HG03103 (cell line): ENCODE results near the gene APLP1.
"Not testable (repeated sequence)": the region's sequence is repeated elsewhere in the genome, so short reads cannot be mapped to it uniquely, and the experiment has no call there.

Experiments
- ATAC-seq: cut with Tn5 transposase; IDR thresholded peaks from one replicate; pipeline ENCODE4 v1.9.1; 2021; ENCODE audit warnings: low read depth; ENCODE audit not compliant: unreplicated experiment

The APLP1 gene

GRCh38 chr19:35902870-35903475, 34.6 kb downstream of the APLP1 start:
- ATAC-seq: no peak

GRCh38 chr19:35903550-35904179, 35.3 kb downstream of the APLP1 start:
- ATAC-seq: peak; percentile 42

GRCh38 chr19:35904311-35905068, 36.1 kb downstream of the APLP1 start:
- ATAC-seq: no peak

DNA sequence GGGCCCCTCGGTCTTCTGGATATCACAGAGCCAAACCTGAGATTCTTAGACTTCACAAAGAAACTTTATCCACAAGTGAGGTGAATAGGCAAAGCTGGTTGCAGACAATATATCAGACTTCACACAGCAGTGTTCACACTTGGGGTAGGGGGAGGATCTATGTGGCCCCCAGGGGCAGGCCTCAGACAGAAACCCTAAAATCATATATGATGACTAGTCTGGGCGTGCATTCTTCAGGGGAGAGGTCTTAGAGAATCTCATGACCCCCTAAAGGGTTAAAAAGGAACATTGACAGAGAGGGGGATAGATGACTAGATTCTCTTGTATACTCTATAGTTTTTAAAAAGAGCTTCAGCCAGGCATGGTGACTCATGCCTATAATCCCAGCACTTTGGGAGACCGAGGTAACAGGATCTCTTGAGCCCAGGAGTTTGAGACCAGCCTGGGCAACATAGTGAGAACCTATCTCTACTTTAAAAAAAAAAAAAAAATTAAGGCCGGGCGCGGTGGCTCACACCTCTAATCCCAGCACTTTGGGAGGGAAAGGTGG, 36.9 kb downstream of the APLP1 start:
- ATAC-seq: no peak

GRCh38 chr19:35907377-35907745, 39.0 kb downstream of the APLP1 start:
- ATAC-seq: no peak

DNA sequence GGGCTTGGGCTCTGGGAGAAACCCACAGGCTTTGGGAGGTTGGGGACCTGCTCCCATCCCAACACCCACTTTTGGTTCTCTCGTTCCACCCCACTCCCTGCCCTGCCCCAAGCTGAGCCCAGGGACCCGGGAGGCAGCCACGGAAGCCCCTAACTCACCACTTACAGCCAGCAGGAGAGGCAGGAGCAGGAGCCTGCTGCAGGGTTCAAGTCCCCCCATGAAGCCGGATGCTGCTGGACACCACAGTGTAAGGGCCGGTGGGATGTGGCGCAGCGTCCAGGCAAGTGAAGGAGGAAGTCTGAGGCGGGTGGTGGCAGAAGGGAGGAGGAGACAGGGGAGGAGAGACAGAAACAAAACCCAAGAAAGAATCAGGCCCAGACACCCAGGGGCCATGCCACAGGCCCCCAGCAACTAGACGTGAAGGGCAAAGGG, 39.7 kb downstream of the APLP1 start, which contains the start of gene TYROBP:
Gene TYROBP, minus strand, starts transcription at position 286 of the 432 bp plus-strand sequence. Its CDS starts 67 bp downstream, at position 219.
- ATAC-seq: no peak

DNA sequence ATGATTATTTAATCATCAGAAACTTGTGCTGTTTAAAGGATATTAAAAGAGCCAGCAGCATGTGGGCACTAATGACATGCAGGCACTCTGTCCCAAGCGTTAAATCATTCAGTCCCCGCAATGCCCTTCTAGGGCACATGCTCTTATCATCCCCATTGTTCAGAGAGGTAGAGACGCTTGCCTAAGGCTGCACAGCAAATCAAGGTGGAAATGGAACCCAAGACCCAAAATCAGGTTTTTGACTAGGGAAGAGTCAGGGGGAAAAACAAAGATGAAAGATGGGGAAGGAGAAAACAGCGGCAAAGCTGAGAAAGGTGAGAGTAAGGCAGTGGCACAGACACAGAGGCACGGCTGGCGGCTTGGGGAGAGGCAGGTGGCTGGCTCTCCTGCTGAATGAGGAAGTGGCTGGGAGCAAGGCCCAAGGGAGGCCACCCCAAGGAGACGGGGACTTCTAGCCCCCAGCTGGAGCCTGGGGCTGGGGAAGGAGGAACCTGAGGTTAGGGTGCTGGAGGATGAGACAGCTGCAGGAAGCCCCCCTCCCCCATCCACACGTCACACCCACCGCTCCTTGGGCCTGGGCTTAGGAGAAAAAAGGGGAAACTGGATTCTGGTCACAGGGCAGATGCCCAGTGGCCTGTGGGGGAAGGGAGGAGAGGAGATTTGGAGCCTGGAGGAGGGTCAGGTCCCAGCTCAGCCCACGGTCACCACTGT, 40.8 kb downstream of the APLP1 start:
- no peak for ATAC-seq

GRCh38 chr19:35909684-35910035, 41.3 kb downstream of the APLP1 start:
- no peak for ATAC-seq

- ATAC-seq: not testable (repeated sequence)
Observed at GRCh38 chr19:35910355-35910754, 42.0 kb downstream of the APLP1 start.

DNA sequence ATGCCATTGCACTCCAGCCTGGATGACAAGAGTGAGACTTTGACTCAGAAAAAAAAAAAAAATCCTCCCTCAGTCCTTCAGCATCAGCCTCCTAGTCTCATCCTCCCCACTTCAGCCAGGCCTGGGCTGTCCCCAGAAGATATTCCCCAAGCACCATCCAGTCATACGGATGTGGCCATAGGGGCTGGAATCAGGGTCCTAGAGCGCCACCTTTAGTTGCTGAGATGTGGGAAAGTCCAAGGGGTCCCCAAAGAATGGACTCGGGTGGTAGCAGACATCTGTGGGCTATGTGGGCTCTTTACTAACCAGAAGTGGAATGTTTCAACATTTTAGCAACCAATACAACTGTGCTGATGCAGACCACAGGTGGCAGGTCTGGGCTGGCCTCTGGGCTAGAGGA, 42.8 kb downstream of the APLP1 start:
- no peak for ATAC-seq

GRCh38 chr19:35911790-35912189, 43.4 kb downstream of the APLP1 start:
- ATAC-seq: no peak

- ATAC-seq: no peak
Observed at GRCh38 chr19:35913589-35913988, 45.2 kb downstream of the APLP1 start.

DNA sequence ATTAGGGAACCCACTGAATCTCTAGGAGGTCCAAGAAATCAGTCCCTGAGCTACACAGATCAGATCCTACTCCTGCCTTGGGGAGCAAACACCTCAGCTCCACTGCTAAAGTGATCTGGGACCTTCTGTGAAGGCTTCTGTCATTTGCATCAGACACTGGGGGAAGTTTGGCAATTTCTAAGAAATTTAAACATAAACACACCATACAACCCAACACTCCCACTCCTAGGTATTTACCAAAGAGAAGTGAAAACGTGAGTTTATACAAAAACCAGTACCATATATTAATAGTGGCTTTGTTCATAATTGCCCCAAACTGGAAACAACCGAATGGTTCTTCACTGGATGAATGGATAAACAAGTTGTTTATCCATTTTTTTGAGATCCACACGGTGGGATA, 47.1 kb downstream of the APLP1 start:
- no peak for ATAC-seq

DNA sequence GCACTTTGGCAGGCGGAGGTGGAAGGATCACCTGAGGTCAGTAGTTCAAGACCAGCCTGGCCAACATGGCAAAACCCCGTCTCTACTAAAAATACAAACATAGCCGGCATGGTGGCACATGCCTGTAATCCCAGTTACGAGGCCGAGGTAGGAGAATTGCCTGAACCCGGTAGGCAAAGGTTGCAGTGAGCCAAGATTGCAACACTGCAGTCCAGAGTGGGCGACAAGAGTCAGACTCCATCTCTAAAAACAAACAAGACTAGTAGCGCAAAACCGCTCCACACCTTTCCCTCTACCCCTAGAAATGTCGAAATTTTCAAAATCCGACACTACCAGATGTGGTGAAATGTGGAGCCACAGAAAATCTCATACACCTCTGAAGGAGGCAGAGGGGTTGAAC, 50.9 kb downstream of the APLP1 start:
- ATAC-seq: no peak

- no peak for ATAC-seq
Observed at GRCh38 chr19:35921012-35921411, 52.6 kb downstream of the APLP1 start.

GRCh38 chr19:35925501-35925900, 57.1 kb downstream of the APLP1 start:
- ATAC-seq: no peak

DNA sequence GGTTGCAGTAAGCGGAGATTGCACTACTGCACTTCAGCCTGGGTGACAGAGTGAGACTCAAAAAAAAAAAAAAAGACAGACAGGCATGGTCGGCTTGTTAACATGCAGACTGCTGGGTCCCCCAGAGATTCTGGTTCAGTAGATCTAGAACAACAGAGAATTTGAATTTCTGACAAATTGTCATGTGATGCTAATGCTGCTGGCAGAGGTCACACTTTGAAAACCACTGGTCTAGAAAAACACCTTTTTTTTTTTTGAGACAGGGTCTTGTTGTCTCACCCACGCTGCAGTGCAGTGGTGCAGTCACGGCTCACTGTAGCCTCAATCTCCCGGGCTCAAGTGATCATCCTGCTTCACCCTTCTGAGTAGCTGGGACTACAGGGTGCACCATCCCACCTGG, 60.1 kb downstream of the APLP1 start:
- ATAC-seq: no peak
